Naive thymus-derived CD4-positive, alpha-beta T cell (primary cell): ENCODE results near the gene AP1S2. TPM values are rescaled to one million over a fixed set of nuclear protein-coding genes. Genes with fewer than 3 reads are reported as not detected.
A peak's percentile ranks its signal among the peaks of the same experiment; 100 is the strongest.

Experiments used
- ATAC-seq: fragments of 150-1000 bp; cut with Tn5 transposase; 2 replicates; pipeline ENCODE4 v1.10.0; 2021; ENCODE audit warnings: mild to moderate bottlenecking, moderate library complexity
- CTCF ChIA-PET: fragments of 350-600 bp; sonication (Branson Sonifier 250); formaldehyde crosslinking; loops from one replicate; lab custom pipeline; 2021; ENCODE audit warnings: antibody characterized with exemption; lab: Charles Lee
- POLR2A ChIA-PET: fragments of 350-600 bp; sonication (Branson Sonifier 250); formaldehyde crosslinking; loops from one replicate; lab custom pipeline; 2021; ENCODE audit warnings: antibody characterized with exemption, inconsistent platforms; lab: Charles Lee
- DNase-seq, 9 donors: peaks; one replicate each; pipeline versions ENCODE4 v3.0.0 to v3.0.0-alpha.2; 2020 to 2022; ENCODE audit warnings: mixed read lengths in 1 of 9
- H3K27ac ChIP-seq: one replicate; pipeline ENCODE4 v1.7.0; 2013; ENCODE audit warnings: mild to moderate bottlenecking, low read depth, low read length, moderate library complexity
- H3K27me3 ChIP-seq, 2 donors: one replicate each; pipeline ENCODE4 v1.7.0; 2013; ENCODE audit warnings: low read length in 2 of 2, mild to moderate bottlenecking in 2 of 2, moderate library complexity in 2 of 2; ENCODE audit not compliant: control insufficient read depth in 2 of 2, insufficient read depth in 2 of 2
- H3K36me3 ChIP-seq, 3 experiments: 1 replicate in 2 of 3; 2 replicates in 1 of 3; pipeline ENCODE4 v1.7.0; 2013; ENCODE audit warnings: low read length in 3 of 3, mild to moderate bottlenecking in 3 of 3, moderate library complexity in 1 of 3; ENCODE audit not compliant: insufficient read depth in 3 of 3, control insufficient read depth in 2 of 3
- H3K4me1 ChIP-seq, 2 donors: one replicate each; pipeline ENCODE4 v1.7.0; 2013; ENCODE audit warnings: low read length in 2 of 2, mild to moderate bottlenecking in 2 of 2, moderate library complexity in 1 of 2; ENCODE audit not compliant: control insufficient read depth in 2 of 2, insufficient read depth in 2 of 2
- H3K4me3 ChIP-seq: 2 replicates; pipeline ENCODE4 v1.7.0; 2013; ENCODE audit warnings: mild to moderate bottlenecking, low read length
- H3K9me3 ChIP-seq, 3 experiments: 1 replicate in 2 of 3; 2 replicates in 1 of 3; pipeline ENCODE4 v1.7.0; 2013; ENCODE audit warnings: low read length in 3 of 3; ENCODE audit not compliant: control insufficient read depth in 2 of 3
- H3K27ac Mint-ChIP-seq, 9 donors: one replicate each; pipeline ENCODE4 v1.8.0; 2020 to 2022; ENCODE audit warnings: mixed read lengths in 9 of 9, mild to moderate bottlenecking in 8 of 9, moderate library complexity in 5 of 9, inconsistent platforms in 2 of 9
- H3K27me3 Mint-ChIP-seq, 5 donors: one replicate each; pipeline ENCODE4 v1.8.0; 2021 to 2022; ENCODE audit warnings: mixed read lengths in 5 of 5, mild to moderate bottlenecking in 1 of 5
- H3K36me3 Mint-ChIP-seq, 5 donors: one replicate each; pipeline ENCODE4 v1.8.0; 2020 to 2022; ENCODE audit warnings: mixed read lengths in 5 of 5, mild to moderate bottlenecking in 3 of 5, inconsistent platforms in 1 of 5
- H3K4me1 Mint-ChIP-seq, 7 donors: one replicate each; pipeline ENCODE4 v1.8.0; 2020 to 2022; ENCODE audit warnings: mixed read lengths in 7 of 7, mild to moderate bottlenecking in 3 of 7, inconsistent platforms in 1 of 7
- H3K4me3 Mint-ChIP-seq, 10 donors: one replicate each; pipeline ENCODE4 v1.8.0; 2020 to 2022; ENCODE audit warnings: mild to moderate bottlenecking in 10 of 10, mixed read lengths in 10 of 10, moderate library complexity in 6 of 10, inconsistent platforms in 2 of 10
- H3K9me3 Mint-ChIP-seq, 11 donors: one replicate each; pipeline ENCODE4 v1.8.0; 2020 to 2022; ENCODE audit warnings: mixed read lengths in 11 of 11, mild to moderate bottlenecking in 4 of 11, inconsistent platforms in 1 of 11, moderate library complexity in 1 of 11
- intact Hi-C, 2 donors: fragments of 100-400 bp; cut with micrococcal nuclease; formaldehyde crosslinking; loops; one replicate each; pipeline ENCODE4 v1.15.1; 2023
- polyA plus RNA-seq, 2 donors: library from polyadenylated mRNA; unstranded; fragments of 300-500 nt; fragmentation: Illumina TruSeq; gene quantifications; one replicate each; pipeline ENCODE4 v1.2.3, GENCODE V29; 2021
- total RNA-seq, 6 experiments: library from RNA in 5 of 6; stranded (reverse) in 5 of 6; gene quantifications; 1 replicate in 5 of 6; 2 replicates in 1 of 6; pipeline ENCODE4 v1.2.3 and lab custom pipeline; 2021 to 2026

Gene AP1S2
- total and polyA plus RNA-seq, 7 experiments from 2014 or later = 21.2 to 75.8 (median 25.4) TPM

- no peak overlapping the region for H3K27ac Mint-ChIP-seq
- H3K4me1 Mint-ChIP-seq = peaks cover 0 to 22% (median 6%) of the 10 kb centered on the region in 7 donors
- intact Hi-C loops = loop anchor here in 1 of 2 donors (10.0 kb wide), 2 partner anchors 577 to 1087 kb away; partner anchors contain the start of gene REPS2
- ChIA-PET POLR2A (no interaction called here), CTCF (no interaction called here)
- DNase-seq = no peak
- no peaks in the 10 kb centered on the region for H3K36me3 Mint-ChIP-seq
- no peaks in the 10 kb centered on the region for H3K27me3 ChIP-seq
- no peak overlapping the region for H3K4me3 ChIP-seq
- peaks cover 0 to 4% of the 10 kb centered on the region in 2 donors for H3K4me1 ChIP-seq
- no peaks in the 10 kb centered on the region for H3K36me3 ChIP-seq
- H3K27me3 Mint-ChIP-seq = peaks cover 0 to 7% (median 0%) of the 10 kb centered on the region in 5 donors
- H3K27ac ChIP-seq = no peak overlapping the region
- ATAC-seq = no peak
- H3K4me3 Mint-ChIP-seq = no peak overlapping the region
- H3K9me3 Mint-ChIP-seq = peaks cover 0 to 2% (median 0%) of the 10 kb centered on the region in 11 donors
- no peaks in the 10 kb centered on the region for H3K9me3 ChIP-seq
These were observed 3.4 kb upstream of the AP1S2 start for GRCh38 chrX:15858051-15858450.

GRCh38 chrX:15856636-15857035, 2.0 kb upstream of the AP1S2 start:
- H3K4me1 Mint-ChIP-seq = peaks cover 0 to 29% (median 11%) of the 10 kb centered on the region in 7 donors
- H3K4me1 ChIP-seq = peaks cover 0 to 4% of the 10 kb centered on the region in 2 donors
- H3K27ac ChIP-seq = no peak overlapping the region
- H3K27me3 Mint-ChIP-seq = peaks cover 0 to 7% (median 0%) of the 10 kb centered on the region in 5 donors
- H3K4me3 ChIP-seq = no peak overlapping the region
- POLR2A ChIA-PET = interaction anchor here (0.6 to 2.7 kb wide), 3 partner anchors 21 to 107 kb away, joined by 3 to 18 read pairs (median 3); partner anchors contain the start of gene ZRSR2
- peaks cover 0 to 1% (median 0%) of the 10 kb centered on the region in 5 donors for H3K36me3 Mint-ChIP-seq
- ATAC-seq (no peak), DNase-seq (no peak)
- peak overlapping the region in 2 of 10 donors; percentile 3 to 56 for H3K4me3 Mint-ChIP-seq
- H3K27me3 ChIP-seq = no peaks in the 10 kb centered on the region
- H3K9me3 ChIP-seq = no peaks in the 10 kb centered on the region
- intact Hi-C loops = loop anchor here in 1 of 2 donors (10.0 kb wide), 2 partner anchors 578 to 1088 kb away; partner anchors contain the start of gene REPS2
- CTCF ChIA-PET = interaction anchor here (0.6 kb wide), 2 partner anchors 202 to 857 kb away, joined by 3 read pairs; no protein-coding TSS in a partner anchor
- H3K27ac Mint-ChIP-seq = peak overlapping the region in 4 of 9 donors; percentile 20 to 99 (median 57)
- peaks cover 0 to 2% (median 0%) of the 10 kb centered on the region in 11 donors for H3K9me3 Mint-ChIP-seq
- no peaks in the 10 kb centered on the region for H3K36me3 ChIP-seq

- DNase-seq = no peak
- Histone ChIP-seq H3K27ac (no peak overlapping the region), H3K4me1 (peaks cover 0 to 4% of the 10 kb centered on the region in 2 donors), H3K9me3 (no peaks in the 10 kb centered on the region), H3K27me3 (no peaks in the 10 kb centered on the region), H3K4me3 (no peak overlapping the region), H3K36me3 (no peaks in the 10 kb centered on the region)
- ATAC-seq = no peak
- H3K4me1 Mint-ChIP-seq = peaks cover 0 to 29% (median 14%) of the 10 kb centered on the region in 7 donors
- H3K27me3 Mint-ChIP-seq = peaks cover 0 to 4% (median 0%) of the 10 kb centered on the region in 5 donors
- peaks cover 0 to 2% (median 0%) of the 10 kb centered on the region in 11 donors for H3K9me3 Mint-ChIP-seq
- CTCF ChIA-PET = interaction anchor here (0.6 kb wide), 1 partner anchor 202 kb away, joined by 3 read pairs; no protein-coding TSS in a partner anchor
- peaks cover 0 to 6% (median 0%) of the 10 kb centered on the region in 5 donors for H3K36me3 Mint-ChIP-seq
- H3K27ac Mint-ChIP-seq = peak overlapping the region in 4 of 9 donors; percentile 23 to 99 (median 94)
- POLR2A ChIA-PET = interaction anchor here (0.6 to 2.7 kb wide), 6 partner anchors 10 to 182 kb away, joined by 3 to 18 read pairs (median 8); partner anchors contain the start of gene ZRSR2
- intact Hi-C loops = loop anchor here in 1 of 2 donors (10.0 kb wide), 2 partner anchors 579 to 1089 kb away; partner anchors contain the start of gene REPS2
- H3K4me3 Mint-ChIP-seq = peak overlapping the region in 4 of 10 donors; percentile 3 to 56 (median 16)
These were observed 1.6 kb upstream of the AP1S2 start for GRCh38 chrX:15856222-15856587.

- Mint-ChIP-seq H3K36me3 (peaks cover 0 to 10% (median 0%) of the 10 kb centered on the region in 5 donors), H3K9me3 (peaks cover 0 to 2% (median 0%) of the 10 kb centered on the region in 11 donors), H3K27me3 (peaks cover 0 to 4% (median 0%) of the 10 kb centered on the region in 5 donors), H3K27ac (peak overlapping the region; percentile 96 to 99 (median 98)), H3K4me3 (peak overlapping the region; percentile 88 to 99 (median 94)), H3K4me1 (peaks cover 0 to 31% (median 18%) of the 10 kb centered on the region in 7 donors)
- Histone ChIP-seq H3K4me3 (peak overlapping the region; percentile 72), H3K9me3 (no peaks in the 10 kb centered on the region), H3K27ac (peak overlapping the region; percentile 87), H3K27me3 (no peaks in the 10 kb centered on the region), H3K4me1 (peaks cover 0 to 4% of the 10 kb centered on the region in 2 donors), H3K36me3 (no peaks in the 10 kb centered on the region)
- no peak for ATAC-seq
- intact Hi-C loops = loop anchor here (1.0 to 10.0 kb wide), 10 partner anchors 38 to 1089 kb away; partner anchors contain the start of genes GRPR (in 1 of the 2), REPS2 (in 1 of the 2), SYAP1 (in 1 of the 2) and TXLNG (in 1 of the 2)
- ChIA-PET CTCF (interaction anchor here (0.6 to 0.8 kb wide), 2 partner anchors 107 to 203 kb away, joined by 3 to 6 read pairs; no protein-coding TSS in a partner anchor), POLR2A (interaction anchor here (0.6 to 2.7 kb wide), 11 partner anchors 10 to 181 kb away, joined by 3 to 18 read pairs (median 4); partner anchors contain the start of genes CA5B and ZRSR2)
- peak in 1 of 9 donors; percentile 1 for DNase-seq
These were observed 1.1 kb upstream of the AP1S2 start for GRCh38 chrX:15855568-15856221.

- ChIA-PET POLR2A (interaction anchor here (0.9 to 2.7 kb wide), 8 partner anchors 8 to 1092 kb away, joined by 3 to 18 read pairs (median 4); partner anchors contain the start of genes CA5B, CTPS2, REPS2 and ZRSR2), CTCF (no interaction called here)
- Mint-ChIP-seq H3K4me1 (peaks cover 9 to 40% (median 25%) of the 10 kb centered on the region in 7 donors), H3K27ac (peak overlapping the region in 8 of 9 donors; percentile 48 to 99 (median 76)), H3K27me3 (peaks cover 0 to 4% (median 0%) of the 10 kb centered on the region in 5 donors), H3K9me3 (peaks cover 0 to 1% (median 0%) of the 10 kb centered on the region in 11 donors), H3K4me3 (peak overlapping the region; percentile 75 to 97 (median 84)), H3K36me3 (peaks cover 0 to 10% (median 3%) of the 10 kb centered on the region in 5 donors)
- Histone ChIP-seq H3K4me1 (peaks cover 0 to 4% of the 10 kb centered on the region in 2 donors), H3K27me3 (no peaks in the 10 kb centered on the region), H3K4me3 (peak overlapping the region; percentile 65), H3K27ac (peak overlapping the region; percentile 87), H3K9me3 (no peaks in the 10 kb centered on the region), H3K36me3 (no peaks in the 10 kb centered on the region)
- peak; percentile 35 for ATAC-seq
- peak in 8 of 9 donors; percentile 19 to 60 (median 38) for DNase-seq
- intact Hi-C loops = loop anchor here (1.0 to 10.0 kb wide), 17 partner anchors 38 to 1091 kb away; partner anchors contain the start of genes CA5B (in 2 of the 2), PIGA (in 2 of the 2), SYAP1 (in 2 of the 2) and ZRSR2 (in 2 of the 2)
These were observed 445 bp downstream of the AP1S2 start for GRCh38 chrX:15854080-15854655.
